SK-N-SH treated with all-trans-retinoic acid at 6 μM for 48 hours (cell line): Measurements from ENCODE around the gene MB21D2.

Experiments used
- ATAC-seq: fragments of 200-7000 bp; cut with Tn5 transposase; 3 replicates; pipeline ENCODE4 v1.9.1; 2020; ENCODE audit warnings: mild to moderate bottlenecking, moderate library complexity
- ARNTL ChIP-seq: fragments of 450-650 bp; formaldehyde crosslinking; IDR thresholded peaks from 2 replicates; pipeline ENCODE4 v1.5.0; 2020; ENCODE audit warnings: low read depth, mild to moderate bottlenecking, moderate library complexity, borderline replicate concordance
- BACH2 ChIP-seq: fragments of 250-450 bp; sonication (Bioruptor Pico); IDR thresholded peaks from 2 replicates; pipeline ENCODE4 v1.9.0; 2021; ENCODE audit warnings: mild to moderate bottlenecking, borderline replicate concordance
- CREB5 ChIP-seq: fragments of 250-450 bp; sonication (Bioruptor Pico); IDR thresholded peaks from 2 replicates; pipeline ENCODE4 v1.5.1; 2020; ENCODE audit warnings: low read depth, mild to moderate bottlenecking, moderate library complexity
- CSDC2 ChIP-seq: fragments of 250-450 bp; sonication (Bioruptor Pico); IDR thresholded peaks from 2 replicates; pipeline ENCODE4 v1.5.0; 2020; ENCODE audit warnings: mild to moderate bottlenecking, moderate library complexity
- ESRRG ChIP-seq: fragments of 250-450 bp; sonication (Bioruptor Pico); IDR thresholded peaks from 2 replicates; pipeline ENCODE4 v1.6.1; 2021; ENCODE audit warnings: mild to moderate bottlenecking
- GLIS3 ChIP-seq: fragments of 250-450 bp; sonication (Bioruptor Pico); IDR thresholded peaks from 2 replicates; pipeline ENCODE4 v1.5.0; 2020; ENCODE audit warnings: mild to moderate bottlenecking, moderate library complexity
- ISL1 ChIP-seq: fragments of 250-450 bp; sonication (Bioruptor Pico); IDR thresholded peaks from 2 replicates; pipeline ENCODE4 v2.1.2; 2022; ENCODE audit warnings: mild to moderate bottlenecking, moderate library complexity
- OSR1 ChIP-seq: fragments of 250-450 bp; sonication (Bioruptor Pico); IDR thresholded peaks from 2 replicates; pipeline ENCODE4 v1.8.0; 2022; ENCODE audit warnings: moderate library complexity, mild to moderate bottlenecking, inconsistent platforms
- PPARA ChIP-seq: fragments of 250-450 bp; sonication (Bioruptor Pico); IDR thresholded peaks from 2 replicates; pipeline ENCODE4 v1.5.0; 2020; ENCODE audit warnings: mild to moderate bottlenecking, borderline replicate concordance
- RARB ChIP-seq: fragments of 250-450 bp; sonication (Bioruptor Pico); IDR thresholded peaks from 2 replicates; pipeline ENCODE4 v1.8.0; 2021; ENCODE audit warnings: mild to moderate bottlenecking, moderate library complexity
- SNAI2 ChIP-seq: fragments of 250-450 bp; sonication (Bioruptor Pico); IDR thresholded peaks from 2 replicates; pipeline ENCODE4 v1.5.0; 2020; ENCODE audit warnings: mild to moderate bottlenecking, moderate library complexity
- TCF4 ChIP-seq: fragments of 250-450 bp; sonication (Bioruptor Pico); IDR thresholded peaks from 2 replicates; pipeline ENCODE4 v1.8.0; 2021; ENCODE audit warnings: mild to moderate bottlenecking, moderate library complexity, borderline replicate concordance
- TOX ChIP-seq: fragments of 250-450 bp; sonication (Bioruptor Pico); IDR thresholded peaks from 2 replicates; pipeline ENCODE4 v1.8.0; 2021; ENCODE audit warnings: mild to moderate bottlenecking, moderate library complexity, borderline replicate concordance
- TSHZ2 ChIP-seq: fragments of 250-450 bp; sonication (Bioruptor Pico); IDR thresholded peaks from 2 replicates; pipeline ENCODE4 v1.5.0; 2020; ENCODE audit warnings: mild to moderate bottlenecking, moderate library complexity
- ZC3H10 ChIP-seq: fragments of 250-450 bp; sonication (Bioruptor Pico); IDR thresholded peaks from 2 replicates; pipeline ENCODE4 v1.5.1; 2021; ENCODE audit warnings: mild to moderate bottlenecking, moderate library complexity
- ZFP3 ChIP-seq: fragments of 250-450 bp; sonication (Bioruptor Pico); IDR thresholded peaks from 2 replicates; pipeline ENCODE4 v1.5.0; 2020; ENCODE audit warnings: mild to moderate bottlenecking, moderate library complexity
- ZFP30 ChIP-seq: fragments of 450-650 bp; formaldehyde crosslinking; IDR thresholded peaks from 2 replicates; pipeline ENCODE4 v1.5.0; 2022; ENCODE audit warnings: mild to moderate bottlenecking, moderate library complexity
- ZNF565 ChIP-seq: fragments of 450-650 bp; formaldehyde crosslinking; conservative IDR thresholded peaks from 2 replicates; pipeline ENCODE4 v1.5.0; 2020; ENCODE audit warnings: low read depth, mild to moderate bottlenecking, moderate library complexity
- ZNF70 ChIP-seq: fragments of 450-650 bp; formaldehyde crosslinking; IDR thresholded peaks from 2 replicates; pipeline ENCODE4 v1.5.0; 2020; ENCODE audit warnings: mild to moderate bottlenecking, moderate library complexity
- ZNF8 ChIP-seq: fragments of 450-650 bp; formaldehyde crosslinking; IDR thresholded peaks from 2 replicates; pipeline ENCODE4 v1.5.0; 2020; ENCODE audit warnings: mild to moderate bottlenecking, moderate library complexity
- TF ChIP-seq, protein P1 (sequence below): fragments of 250-450 bp; sonication (Bioruptor Pico); IDR thresholded peaks from 2 replicates; pipeline ENCODE4 v1.5.1; 2021; ENCODE audit warnings: mild to moderate bottlenecking, moderate library complexity
- TF ChIP-seq, protein P2 (sequence below): fragments of 250-450 bp; sonication (Bioruptor Pico); IDR thresholded peaks from 2 replicates; pipeline ENCODE4 v1.8.0; 2020; ENCODE audit warnings: mild to moderate bottlenecking, moderate library complexity, borderline replicate concordance
- TF ChIP-seq, protein P3 (sequence below): fragments of 250-450 bp; sonication (Bioruptor Pico); IDR thresholded peaks from 2 replicates; pipeline ENCODE4 v1.8.0; 2021; ENCODE audit warnings: low read depth, mild to moderate bottlenecking, moderate library complexity, borderline replicate concordance

The MB21D2 gene

DNA sequence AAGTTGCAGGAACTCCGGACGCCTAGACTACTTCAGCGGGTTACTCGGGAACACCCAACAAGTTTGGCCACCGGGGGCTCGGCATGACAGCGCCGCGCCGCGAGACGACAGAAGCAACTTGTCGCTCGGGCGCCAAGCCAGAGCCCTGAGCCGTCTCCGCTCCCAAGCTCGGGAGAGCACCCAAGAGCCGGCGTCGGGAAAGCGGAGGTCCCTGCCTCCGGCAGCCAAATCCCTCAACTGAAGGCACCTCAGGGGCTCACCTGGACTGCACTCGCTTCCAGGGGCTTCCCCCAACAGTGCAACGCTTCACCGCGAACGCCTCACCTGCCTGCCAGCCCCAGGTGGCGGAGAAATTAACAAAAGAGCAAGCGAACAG lies 640 bp downstream of the MB21D2 start:
- ATAC-seq: peak; percentile 38
- TF ChIP-seq RARB (no peak), PPARA (CRISPR knock-in tag) (no peak), ESRRG (CRISPR knock-in tag) (no peak), OSR1 (CRISPR knock-in tag) (no peak), TCF4 (no peak), ZNF8 (no peak), SNAI2 (no peak), CREB5 (no peak), GLIS3 (CRISPR knock-in tag) (no peak), BACH2 (CRISPR knock-in tag) (no peak), ZC3H10 (CRISPR knock-in tag) (no peak), TSHZ2 (CRISPR knock-in tag) (no peak), ZNF70 (CRISPR knock-in tag) (no peak), ARNTL (CRISPR knock-in tag) (no peak)
- TF ChIP-seq, protein P1, sequence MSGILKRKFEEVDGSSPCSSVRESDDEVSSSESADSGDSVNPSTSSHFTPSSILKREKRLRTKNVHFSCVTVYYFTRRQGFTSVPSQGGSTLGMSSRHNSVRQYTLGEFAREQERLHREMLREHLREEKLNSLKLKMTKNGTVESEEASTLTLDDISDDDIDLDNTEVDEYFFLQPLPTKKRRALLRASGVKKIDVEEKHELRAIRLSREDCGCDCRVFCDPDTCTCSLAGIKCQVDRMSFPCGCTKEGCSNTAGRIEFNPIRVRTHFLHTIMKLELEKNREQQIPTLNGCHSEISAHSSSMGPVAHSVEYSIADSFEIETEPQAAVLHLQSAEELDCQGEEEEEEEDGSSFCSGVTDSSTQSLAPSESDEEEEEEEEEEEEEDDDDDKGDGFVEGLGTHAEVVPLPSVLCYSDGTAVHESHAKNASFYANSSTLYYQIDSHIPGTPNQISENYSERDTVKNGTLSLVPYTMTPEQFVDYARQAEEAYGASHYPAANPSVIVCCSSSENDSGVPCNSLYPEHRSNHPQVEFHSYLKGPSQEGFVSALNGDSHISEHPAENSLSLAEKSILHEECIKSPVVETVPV: no peak
- TF ChIP-seq, protein P2, sequence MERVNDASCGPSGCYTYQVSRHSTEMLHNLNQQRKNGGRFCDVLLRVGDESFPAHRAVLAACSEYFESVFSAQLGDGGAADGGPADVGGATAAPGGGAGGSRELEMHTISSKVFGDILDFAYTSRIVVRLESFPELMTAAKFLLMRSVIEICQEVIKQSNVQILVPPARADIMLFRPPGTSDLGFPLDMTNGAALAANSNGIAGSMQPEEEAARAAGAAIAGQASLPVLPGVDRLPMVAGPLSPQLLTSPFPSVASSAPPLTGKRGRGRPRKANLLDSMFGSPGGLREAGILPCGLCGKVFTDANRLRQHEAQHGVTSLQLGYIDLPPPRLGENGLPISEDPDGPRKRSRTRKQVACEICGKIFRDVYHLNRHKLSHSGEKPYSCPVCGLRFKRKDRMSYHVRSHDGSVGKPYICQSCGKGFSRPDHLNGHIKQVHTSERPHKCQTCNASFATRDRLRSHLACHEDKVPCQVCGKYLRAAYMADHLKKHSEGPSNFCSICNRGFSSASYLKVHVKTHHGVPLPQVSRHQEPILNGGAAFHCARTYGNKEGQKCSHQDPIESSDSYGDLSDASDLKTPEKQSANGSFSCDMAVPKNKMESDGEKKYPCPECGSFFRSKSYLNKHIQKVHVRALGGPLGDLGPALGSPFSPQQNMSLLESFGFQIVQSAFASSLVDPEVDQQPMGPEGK (CRISPR knock-in tag): no peak
- TF ChIP-seq, protein P3, sequence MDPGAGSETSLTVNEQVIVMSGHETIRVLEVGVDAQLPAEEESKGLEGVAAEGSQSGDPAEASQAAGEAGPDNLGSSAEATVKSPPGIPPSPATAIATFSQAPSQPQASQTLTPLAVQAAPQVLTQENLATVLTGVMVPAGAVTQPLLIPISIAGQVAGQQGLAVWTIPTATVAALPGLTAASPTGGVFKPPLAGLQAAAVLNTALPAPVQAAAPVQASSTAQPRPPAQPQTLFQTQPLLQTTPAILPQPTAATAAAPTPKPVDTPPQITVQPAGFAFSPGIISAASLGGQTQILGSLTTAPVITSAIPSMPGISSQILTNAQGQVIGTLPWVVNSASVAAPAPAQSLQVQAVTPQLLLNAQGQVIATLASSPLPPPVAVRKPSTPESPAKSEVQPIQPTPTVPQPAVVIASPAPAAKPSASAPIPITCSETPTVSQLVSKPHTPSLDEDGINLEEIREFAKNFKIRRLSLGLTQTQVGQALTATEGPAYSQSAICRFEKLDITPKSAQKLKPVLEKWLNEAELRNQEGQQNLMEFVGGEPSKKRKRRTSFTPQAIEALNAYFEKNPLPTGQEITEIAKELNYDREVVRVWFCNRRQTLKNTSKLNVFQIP: no peak
- TF ChIP-seq, all 23 proteins: peak for 0

DNA sequence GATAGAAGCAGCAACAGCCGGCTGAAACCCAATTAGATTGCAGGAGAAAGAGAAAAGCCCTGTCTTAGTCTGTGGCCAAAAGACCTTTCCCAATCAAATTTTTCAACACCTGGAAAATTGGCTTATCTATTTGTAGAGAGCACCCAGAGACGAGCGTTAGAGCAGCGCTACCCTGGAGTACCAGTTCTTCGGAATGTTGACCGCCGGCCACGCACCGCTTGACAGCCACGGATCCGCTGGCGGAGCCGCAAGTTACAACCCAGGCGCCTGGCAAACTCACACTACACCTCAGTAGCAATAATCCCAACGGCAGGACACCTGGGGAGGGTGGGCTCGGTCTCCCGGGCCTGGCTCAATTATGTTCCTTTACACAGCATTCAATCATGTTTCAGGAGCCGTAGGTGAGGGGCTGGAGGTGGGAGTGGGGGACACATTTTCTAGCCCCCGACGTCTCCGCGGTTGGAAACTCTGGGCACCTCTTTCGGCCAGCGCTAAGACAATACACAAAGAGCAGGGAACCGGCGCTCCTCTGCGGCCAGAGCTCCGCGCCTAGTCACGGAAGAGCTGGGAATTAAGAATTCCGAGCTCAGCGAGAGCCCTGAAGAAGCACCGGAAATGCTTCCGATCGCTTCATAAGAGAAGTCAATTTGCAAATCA lies 1.2 kb downstream of the MB21D2 start:
- TF ChIP-seq CREB5: no peak
- no peak for TF ChIP-seq TOX (CRISPR knock-in tag)
- no peak for TF ChIP-seq ZFP3 (CRISPR knock-in tag)
- no peak for TF ChIP-seq ESRRG (CRISPR knock-in tag)
- TF ChIP-seq TCF4: no peak
- TF ChIP-seq ZFP30: no peak
- no peak for TF ChIP-seq OSR1 (CRISPR knock-in tag)
- TF ChIP-seq ZNF565 (CRISPR knock-in tag): no peak
- ATAC-seq: peak; percentile 35

DNA sequence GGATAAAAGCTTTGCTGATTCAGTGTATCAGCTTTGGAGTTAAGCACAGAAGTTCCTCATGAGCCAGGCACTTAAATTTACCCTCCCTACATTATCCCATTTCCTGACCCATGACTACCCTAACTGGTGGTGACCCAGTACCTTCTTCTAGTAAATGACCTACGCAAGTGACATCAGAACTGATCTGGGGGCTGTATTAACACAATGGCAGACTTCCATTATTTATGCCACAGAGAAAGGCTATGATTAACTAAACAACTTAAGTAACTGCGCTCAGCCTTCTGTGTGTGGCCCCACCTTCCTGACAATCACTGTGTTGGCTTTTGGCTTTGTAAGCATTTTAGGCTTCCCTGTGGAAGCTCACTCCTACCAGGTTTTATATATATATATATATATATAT lies 1.9 kb downstream of the MB21D2 start:
- no peak for ATAC-seq
- TF ChIP-seq ARNTL (CRISPR knock-in tag) (no peak), ZFP3 (CRISPR knock-in tag) (no peak), CSDC2 (CRISPR knock-in tag) (no peak), TCF4 (no peak), PPARA (CRISPR knock-in tag) (no peak), ZNF565 (CRISPR knock-in tag) (no peak), ZNF70 (CRISPR knock-in tag) (no peak), TOX (CRISPR knock-in tag) (no peak), ESRRG (CRISPR knock-in tag) (no peak), ZNF8 (no peak), OSR1 (CRISPR knock-in tag) (no peak), ISL1 (CRISPR knock-in tag) (no peak), RARB (no peak), ZFP30 (no peak), GLIS3 (CRISPR knock-in tag) (no peak)
- TF ChIP-seq, protein P2 (CRISPR knock-in tag): no peak
- TF ChIP-seq, protein P1: no peak
